ENCODE results near the gene POU3F4.

GRCh38 chrX:83516597-83516996, 8.5 kb downstream of the POU3F4 start:
- no peak for TF ChIP-seq CTCF (IDR thresholded peaks at IDR 0.05; ENCODE audit: low read depth, low read length, poor library complexity, severe bottlenecking)
- no peak for TF ChIP-seq EZH2phosphoT487 (IDR thresholded peaks at IDR 0.05; ENCODE audit: borderline replicate concordance, low read length)

Data from DOHH2 (cell line).